ENCODE measurements around the gene MIDN. TPM values are rescaled to one million over a fixed set of nuclear protein-coding genes. Genes with fewer than 3 reads are reported as not detected.
A peak's percentile ranks its signal among the peaks of the same experiment; 100 is the strongest.

The MIDN gene
- total RNA-seq, 1 donor from 2014 or later: 193 TPM

- no peak for DNase-seq (ENCODE audit: low spot score, unreplicated experiment)
- Mint-ChIP-seq H3K27me3 (no peaks in the 10 kb centered on the region), H3K9me3 (ENCODE audit: low read depth) (no peaks in the 10 kb centered on the region), H3K4me3 (ENCODE audit: low read depth) (no peak overlapping the region), H3K36me3 (ENCODE audit: insufficient read depth) (peaks cover 8% of the 10 kb centered on the region), H3K4me1 (ENCODE audit: low read depth) (peaks cover 9% of the 10 kb centered on the region), H3K27ac (no peak overlapping the region)
- TF ChIP-seq, protein P1, sequence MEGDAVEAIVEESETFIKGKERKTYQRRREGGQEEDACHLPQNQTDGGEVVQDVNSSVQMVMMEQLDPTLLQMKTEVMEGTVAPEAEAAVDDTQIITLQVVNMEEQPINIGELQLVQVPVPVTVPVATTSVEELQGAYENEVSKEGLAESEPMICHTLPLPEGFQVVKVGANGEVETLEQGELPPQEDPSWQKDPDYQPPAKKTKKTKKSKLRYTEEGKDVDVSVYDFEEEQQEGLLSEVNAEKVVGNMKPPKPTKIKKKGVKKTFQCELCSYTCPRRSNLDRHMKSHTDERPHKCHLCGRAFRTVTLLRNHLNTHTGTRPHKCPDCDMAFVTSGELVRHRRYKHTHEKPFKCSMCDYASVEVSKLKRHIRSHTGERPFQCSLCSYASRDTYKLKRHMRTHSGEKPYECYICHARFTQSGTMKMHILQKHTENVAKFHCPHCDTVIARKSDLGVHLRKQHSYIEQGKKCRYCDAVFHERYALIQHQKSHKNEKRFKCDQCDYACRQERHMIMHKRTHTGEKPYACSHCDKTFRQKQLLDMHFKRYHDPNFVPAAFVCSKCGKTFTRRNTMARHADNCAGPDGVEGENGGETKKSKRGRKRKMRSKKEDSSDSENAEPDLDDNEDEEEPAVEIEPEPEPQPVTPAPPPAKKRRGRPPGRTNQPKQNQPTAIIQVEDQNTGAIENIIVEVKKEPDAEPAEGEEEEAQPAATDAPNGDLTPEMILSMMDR (IDR thresholded peaks at IDR 0.05; ENCODE audit: unreplicated experiment): no peak
Observed at GRCh38 chr19:1214299-1214861, 34.0 kb upstream of the MIDN start.

- no peaks in the 10 kb centered on the region for H3K9me3 Mint-ChIP-seq (ENCODE audit: low read depth)
- no peak overlapping the region for H3K4me3 Mint-ChIP-seq (ENCODE audit: low read depth)
- H3K4me1 Mint-ChIP-seq (ENCODE audit: low read depth): peaks cover 7% of the 10 kb centered on the region
- TF ChIP-seq, protein P1 (IDR thresholded peaks at IDR 0.05; ENCODE audit: unreplicated experiment): no peak
- no peak for DNase-seq (ENCODE audit: low spot score, unreplicated experiment)
- H3K27me3 Mint-ChIP-seq: no peaks in the 10 kb centered on the region
- peaks cover 7% of the 10 kb centered on the region for H3K36me3 Mint-ChIP-seq (ENCODE audit: insufficient read depth)
- no peak overlapping the region for H3K27ac Mint-ChIP-seq
Observed at GRCh38 chr19:1214862-1215731, 33.3 kb upstream of the MIDN start.

- Mint-ChIP-seq H3K27me3 (no peaks in the 10 kb centered on the region), H3K9me3 (ENCODE audit: low read depth) (no peaks in the 10 kb centered on the region), H3K4me3 (ENCODE audit: low read depth) (no peak overlapping the region), H3K27ac (peak overlapping the region; percentile 24), H3K4me1 (ENCODE audit: low read depth) (peaks cover 6% of the 10 kb centered on the region), H3K36me3 (ENCODE audit: insufficient read depth) (peaks cover 4% of the 10 kb centered on the region)
- TF ChIP-seq, protein P1 (IDR thresholded peaks at IDR 0.05; ENCODE audit: unreplicated experiment): no peak
- DNase-seq (ENCODE audit: low spot score, unreplicated experiment): no peak
Observed at GRCh38 chr19:1216756-1217155, 31.6 kb upstream of the MIDN start.

- TF ChIP-seq, protein P1 (IDR thresholded peaks at IDR 0.05; ENCODE audit: unreplicated experiment): no peak
- H3K4me1 Mint-ChIP-seq (ENCODE audit: low read depth): peaks cover 6% of the 10 kb centered on the region
- no peaks in the 10 kb centered on the region for H3K27me3 Mint-ChIP-seq
- no peak overlapping the region for H3K4me3 Mint-ChIP-seq (ENCODE audit: low read depth)
- no peaks in the 10 kb centered on the region for H3K9me3 Mint-ChIP-seq (ENCODE audit: low read depth)
- H3K27ac Mint-ChIP-seq: peak overlapping the region; percentile 24
- H3K36me3 Mint-ChIP-seq (ENCODE audit: insufficient read depth): peaks cover 4% of the 10 kb centered on the region
- DNase-seq (ENCODE audit: low spot score, unreplicated experiment): no peak
Observed at GRCh38 chr19:1217366-1217765, 31.0 kb upstream of the MIDN start.

- TF ChIP-seq, protein P1 (IDR thresholded peaks at IDR 0.05; ENCODE audit: unreplicated experiment): no peak
- Mint-ChIP-seq H3K27me3 (no peaks in the 10 kb centered on the region), H3K4me1 (ENCODE audit: low read depth) (peaks cover 2% of the 10 kb centered on the region), H3K27ac (no peak overlapping the region), H3K4me3 (ENCODE audit: low read depth) (no peak overlapping the region), H3K36me3 (ENCODE audit: insufficient read depth) (no peaks in the 10 kb centered on the region), H3K9me3 (ENCODE audit: low read depth) (no peaks in the 10 kb centered on the region)
- no peak for DNase-seq (ENCODE audit: low spot score, unreplicated experiment)
Observed at GRCh38 chr19:1218751-1219567, 29.4 kb upstream of the MIDN start.

Measured in progenitor cell of endocrine pancreas (in vitro differentiated cells).